PC-3 (cell line): ENCODE results near the gene COL9A2.

Experiments used
- CTCF ChIP-seq: fragments of 300-600 bp; sonication (generic); conservative IDR thresholded peaks from 2 replicates; pipeline ENCODE4 v1.5.1; 2017; ENCODE audit warnings: antibody characterized with exemption, low read depth, mild to moderate bottlenecking, low read length
- EZH2 ChIP-seq: fragments of 300-600 bp; sonication (generic); IDR thresholded peaks from one replicate; pipeline ENCODE4 v1.6.1; 2017; ENCODE audit warnings: antibody characterized with exemption, mild to moderate bottlenecking, low read length; ENCODE audit not compliant: unreplicated experiment

DNA sequence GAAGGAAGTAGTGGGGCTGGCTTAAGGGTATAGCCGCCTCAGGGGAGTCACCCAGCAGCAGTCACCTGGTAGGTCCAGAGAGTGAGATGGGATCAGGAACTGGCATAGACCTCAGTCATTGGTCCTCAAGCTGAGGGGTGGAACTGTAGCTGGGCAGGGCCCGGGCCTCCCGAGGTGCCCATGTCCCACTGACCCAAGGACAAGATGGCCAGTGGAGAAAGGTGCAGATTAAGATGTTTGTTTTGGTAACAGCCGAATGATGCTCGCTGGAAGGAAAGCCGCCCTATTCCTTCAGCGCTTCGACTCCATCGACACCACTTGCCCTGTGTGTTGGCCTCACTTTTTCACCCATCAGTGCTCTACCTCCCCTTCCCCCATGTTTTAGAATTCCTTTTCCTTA lies 16.4 kb downstream of the COL9A2 start:
- no peak for TF ChIP-seq CTCF
- no peak for TF ChIP-seq EZH2
